ENCODE data around the gene ELP2.

- TF ChIP-seq CTCF (conservative IDR thresholded peaks at IDR 0.05; ENCODE audit: low read length) (no peak), EZH2phosphoT487 (IDR thresholded peaks at IDR 0.05; ENCODE audit: borderline replicate concordance, low read depth, low read length) (no peak)
Measured at GRCh38 chr18:36177913-36178312, 48.2 kb downstream of the ELP2 start.

Data from OCI-LY7 (cell line).